ENCODE data around the gene NKAIN4. TPM values are rescaled to one million over a fixed set of nuclear protein-coding genes. Genes with fewer than 3 reads are reported as not detected.

Gene NKAIN4
- total and polyA plus RNA-seq, 4 donors, result not detected

GRCh38 chr20:63258781-63259180 lies 4.5 kb upstream of the NKAIN4 start:
- H3K9me3 ChIP-seq (ENCODE audit: control insufficient read depth, low read length), result no peaks in the 10 kb centered on the region
- no peak overlapping the region for H3K27ac ChIP-seq (ENCODE audit: low read depth in 1 of 2, low read length in 2 of 2)
- ATAC-seq (ENCODE audit: low FRiP score) (no peak), DNase-seq (no peak)
- H3K4me3 ChIP-seq (ENCODE audit: low read length in 2 of 2), result no peak overlapping the region
- 24 to 27% methylated on average over 8 of the region's 8 CpGs for WGBS, 2 donors
- H3K36me3 ChIP-seq (ENCODE audit: control insufficient read depth in 1 of 2, insufficient read depth in 2 of 2, low read length in 1 of 2), result no peaks in the 10 kb centered on the region
- no peaks in the 10 kb centered on the region for H3K27me3 ChIP-seq (ENCODE audit: control insufficient read depth in 1 of 2, insufficient read depth in 2 of 2, low read length in 1 of 2)
- no peaks in the 10 kb centered on the region for H3K4me1 ChIP-seq (ENCODE audit: control insufficient read depth in 1 of 2, insufficient read depth in 2 of 2, low read length in 2 of 2)
- intact Hi-C loops (cut with DNase I), result no loop called here

DNA sequence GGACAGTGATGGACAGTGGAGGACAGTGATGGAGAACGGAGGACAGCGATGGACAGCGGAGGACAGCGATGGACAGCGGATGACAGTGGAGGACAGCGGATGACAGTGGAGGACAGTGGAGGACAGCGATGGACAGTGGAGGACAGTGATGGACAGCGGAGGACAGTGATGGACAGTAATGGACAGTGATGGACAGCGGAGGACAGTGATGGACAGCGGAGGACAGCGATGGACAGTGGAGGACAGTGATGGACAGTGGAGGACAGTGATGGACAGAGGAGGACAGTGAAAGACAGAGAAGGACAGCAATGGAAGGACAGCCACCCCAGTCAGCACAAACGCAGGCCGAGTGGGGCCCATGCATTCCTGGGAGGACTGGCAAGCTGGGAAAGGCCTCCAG lies 3.4 kb upstream of the NKAIN4 start:
- H3K27me3 ChIP-seq (ENCODE audit: control insufficient read depth in 1 of 2, insufficient read depth in 2 of 2, low read length in 1 of 2), result no peaks in the 10 kb centered on the region
- WGBS, 2 donors, result 86 to 89% methylated on average over 13 of the region's 13 CpGs
- intact Hi-C loops (cut with DNase I), result no loop called here
- no peak for ATAC-seq (ENCODE audit: low FRiP score)
- no peak for DNase-seq
- H3K36me3 ChIP-seq (ENCODE audit: control insufficient read depth in 1 of 2, insufficient read depth in 2 of 2, low read length in 1 of 2), result no peaks in the 10 kb centered on the region
- H3K27ac ChIP-seq (ENCODE audit: low read depth in 1 of 2, low read length in 2 of 2), result no peak overlapping the region
- H3K4me1 ChIP-seq (ENCODE audit: control insufficient read depth in 1 of 2, insufficient read depth in 2 of 2, low read length in 2 of 2), result no peaks in the 10 kb centered on the region
- H3K4me3 ChIP-seq (ENCODE audit: low read length in 2 of 2), result no peak overlapping the region
- H3K9me3 ChIP-seq (ENCODE audit: control insufficient read depth, low read length), result no peaks in the 10 kb centered on the region

DNA sequence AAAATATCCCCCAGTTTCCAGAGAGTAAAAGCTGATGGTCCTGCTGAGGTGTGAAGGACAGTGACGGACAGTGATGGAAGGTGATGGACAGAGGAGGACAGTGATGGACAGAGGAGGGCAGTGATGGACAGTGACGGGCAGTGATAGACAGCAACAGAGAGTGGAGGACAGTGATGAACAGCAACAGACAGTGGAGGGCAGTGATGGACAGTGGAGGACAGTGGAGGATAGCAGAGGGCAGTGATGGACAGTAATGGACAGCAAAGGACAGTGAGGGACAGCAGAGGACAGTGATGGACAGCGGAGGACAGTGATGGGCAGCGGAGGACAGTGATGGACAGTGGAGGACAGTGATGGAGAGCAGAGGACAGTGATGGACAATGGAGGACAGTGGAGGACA lies 2.7 kb upstream of the NKAIN4 start:
- ATAC-seq (ENCODE audit: low FRiP score) (no peak), DNase-seq (no peak)
- no peaks in the 10 kb centered on the region for H3K9me3 ChIP-seq (ENCODE audit: control insufficient read depth, low read length)
- no peaks in the 10 kb centered on the region for H3K27me3 ChIP-seq (ENCODE audit: control insufficient read depth in 1 of 2, insufficient read depth in 2 of 2, low read length in 1 of 2)
- no peak overlapping the region for H3K4me3 ChIP-seq (ENCODE audit: low read length in 2 of 2)
- no peaks in the 10 kb centered on the region for H3K36me3 ChIP-seq (ENCODE audit: control insufficient read depth in 1 of 2, insufficient read depth in 2 of 2, low read length in 1 of 2)
- 91 to 92% methylated on average over 4 of the region's 4 CpGs for WGBS, 2 donors
- H3K4me1 ChIP-seq (ENCODE audit: control insufficient read depth in 1 of 2, insufficient read depth in 2 of 2, low read length in 2 of 2), result no peaks in the 10 kb centered on the region
- H3K27ac ChIP-seq (ENCODE audit: low read depth in 1 of 2, low read length in 2 of 2), result no peak overlapping the region
- intact Hi-C loops (cut with DNase I), result no loop called here

GRCh38 chr20:63255931-63256704 lies 1.9 kb upstream of the NKAIN4 start:
- DNase-seq (no peak), ATAC-seq (ENCODE audit: low FRiP score) (no peak)
- Histone ChIP-seq H3K36me3 (ENCODE audit: control insufficient read depth in 1 of 2, insufficient read depth in 2 of 2, low read length in 1 of 2) (no peaks in the 10 kb centered on the region), H3K9me3 (ENCODE audit: control insufficient read depth, low read length) (no peaks in the 10 kb centered on the region), H3K4me3 (ENCODE audit: low read length in 2 of 2) (no peak overlapping the region), H3K27me3 (ENCODE audit: control insufficient read depth in 1 of 2, insufficient read depth in 2 of 2, low read length in 1 of 2) (no peaks in the 10 kb centered on the region), H3K4me1 (ENCODE audit: control insufficient read depth in 1 of 2, insufficient read depth in 2 of 2, low read length in 2 of 2) (no peaks in the 10 kb centered on the region), H3K27ac (ENCODE audit: low read depth in 1 of 2, low read length in 2 of 2) (no peak overlapping the region)
- WGBS, 2 donors, result 55 to 60% methylated on average over 31 of the region's 31 CpGs
- intact Hi-C loops (cut with DNase I), result no loop called here

- no peak for DNase-seq
- Histone ChIP-seq H3K27ac (ENCODE audit: low read depth in 1 of 2, low read length in 2 of 2) (no peak overlapping the region), H3K4me1 (ENCODE audit: control insufficient read depth in 1 of 2, insufficient read depth in 2 of 2, low read length in 2 of 2) (no peaks in the 10 kb centered on the region), H3K36me3 (ENCODE audit: control insufficient read depth in 1 of 2, insufficient read depth in 2 of 2, low read length in 1 of 2) (no peaks in the 10 kb centered on the region), H3K9me3 (ENCODE audit: control insufficient read depth, low read length) (no peaks in the 10 kb centered on the region), H3K4me3 (ENCODE audit: low read length in 2 of 2) (no peak overlapping the region), H3K27me3 (ENCODE audit: control insufficient read depth in 1 of 2, insufficient read depth in 2 of 2, low read length in 1 of 2) (no peaks in the 10 kb centered on the region)
- intact Hi-C loops (cut with DNase I), result no loop called here
- WGBS, 2 donors, result 7% methylated on average over 46 to 56 of the region's 56 CpGs
- no peak for ATAC-seq (ENCODE audit: low FRiP score)
Measured at GRCh38 chr20:63254606-63255384, 532 bp upstream of the NKAIN4 start.

DNA sequence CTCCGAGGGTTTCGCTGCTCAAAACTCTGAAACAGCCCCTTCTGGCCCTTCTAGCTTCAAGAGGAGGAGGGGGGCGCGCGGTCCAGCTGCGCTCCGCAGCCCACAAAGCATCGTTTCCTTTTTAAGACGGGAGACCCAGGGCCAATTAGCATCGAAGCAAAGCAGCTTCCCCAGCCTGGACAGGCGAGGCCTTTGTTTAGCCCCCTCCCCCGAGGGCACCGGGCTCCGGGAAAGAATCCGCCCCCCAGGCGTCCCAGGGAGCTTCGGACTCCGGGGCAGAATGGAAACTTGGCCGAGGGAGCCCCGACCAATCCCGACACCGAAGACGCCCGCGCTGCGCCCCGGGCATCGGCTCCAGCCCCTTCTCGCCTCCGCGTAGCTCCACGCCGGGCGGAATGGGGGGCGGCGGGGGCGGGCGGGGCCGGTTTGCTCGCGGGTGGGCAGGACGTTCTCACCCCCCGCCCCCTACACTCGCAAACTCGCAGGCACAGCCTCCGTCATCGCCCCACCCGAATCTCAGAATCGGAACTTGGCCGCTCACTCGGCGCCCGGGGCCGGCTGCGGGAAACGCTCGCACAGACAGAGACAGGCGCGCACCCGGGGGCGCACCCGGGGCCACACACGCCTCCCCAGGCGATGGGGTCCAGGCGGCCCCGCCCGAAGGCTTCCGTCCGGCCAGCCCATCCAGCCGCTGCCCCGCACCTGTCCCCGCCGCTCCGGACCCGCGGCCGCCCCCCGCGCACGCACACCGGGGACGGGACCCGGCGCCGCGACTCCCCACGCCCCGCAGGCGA lies 628 bp downstream of the NKAIN4 start:
- H3K4me1 ChIP-seq (ENCODE audit: control insufficient read depth in 1 of 2, insufficient read depth in 2 of 2, low read length in 2 of 2), result no peaks in the 10 kb centered on the region
- H3K9me3 ChIP-seq (ENCODE audit: control insufficient read depth, low read length), result no peaks in the 10 kb centered on the region
- intact Hi-C loops (cut with DNase I), result no loop called here
- ATAC-seq (ENCODE audit: low FRiP score), result no peak
- H3K36me3 ChIP-seq (ENCODE audit: control insufficient read depth in 1 of 2, insufficient read depth in 2 of 2, low read length in 1 of 2), result no peaks in the 10 kb centered on the region
- H3K4me3 ChIP-seq (ENCODE audit: low read length in 2 of 2), result no peak overlapping the region
- H3K27ac ChIP-seq (ENCODE audit: low read depth in 1 of 2, low read length in 2 of 2), result no peak overlapping the region
- DNase-seq, result no peak
- no peaks in the 10 kb centered on the region for H3K27me3 ChIP-seq (ENCODE audit: control insufficient read depth in 1 of 2, insufficient read depth in 2 of 2, low read length in 1 of 2)
- 1% methylated on average over 68 to 89 of the region's 89 CpGs for WGBS, 2 donors

GRCh38 chr20:63253065-63253437 lies 1.2 kb downstream of the NKAIN4 start:
- ATAC-seq (ENCODE audit: low FRiP score) (no peak), DNase-seq (no peak)
- Histone ChIP-seq H3K4me3 (ENCODE audit: low read length in 2 of 2) (no peak overlapping the region), H3K36me3 (ENCODE audit: control insufficient read depth in 1 of 2, insufficient read depth in 2 of 2, low read length in 1 of 2) (no peaks in the 10 kb centered on the region), H3K4me1 (ENCODE audit: control insufficient read depth in 1 of 2, insufficient read depth in 2 of 2, low read length in 2 of 2) (no peaks in the 10 kb centered on the region), H3K9me3 (ENCODE audit: control insufficient read depth, low read length) (no peaks in the 10 kb centered on the region), H3K27me3 (ENCODE audit: control insufficient read depth in 1 of 2, insufficient read depth in 2 of 2, low read length in 1 of 2) (no peaks in the 10 kb centered on the region), H3K27ac (ENCODE audit: low read depth in 1 of 2, low read length in 2 of 2) (no peak overlapping the region)
- 13 to 22% methylated on average over 16 of the region's 16 CpGs for WGBS, 2 donors
- intact Hi-C loops (cut with DNase I), result no loop called here

DNA sequence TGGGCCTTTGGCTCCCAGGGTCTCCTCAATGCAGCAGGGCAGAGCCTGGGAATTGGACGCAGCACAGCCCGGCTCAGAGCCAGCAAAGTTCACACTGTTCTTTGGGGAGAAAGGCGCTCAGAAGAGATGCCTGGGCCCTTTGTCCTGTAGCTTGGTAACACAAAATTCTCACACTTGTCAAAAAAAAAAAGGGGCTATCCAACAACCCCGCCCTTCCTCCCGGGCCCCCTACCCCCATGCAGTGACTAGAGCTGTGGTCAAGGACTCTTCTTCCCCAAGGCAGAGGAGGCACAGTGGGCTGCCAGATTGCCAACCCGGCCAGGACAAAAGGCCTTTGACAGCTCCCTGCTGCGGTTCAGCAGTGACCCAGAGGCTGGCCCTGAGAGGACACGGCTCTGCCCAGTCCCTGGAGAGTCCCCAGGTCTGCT lies 2.0 kb downstream of the NKAIN4 start:
- no peaks in the 10 kb centered on the region for H3K4me1 ChIP-seq (ENCODE audit: control insufficient read depth in 1 of 2, insufficient read depth in 2 of 2, low read length in 2 of 2)
- H3K27me3 ChIP-seq (ENCODE audit: control insufficient read depth in 1 of 2, insufficient read depth in 2 of 2, low read length in 1 of 2), result no peaks in the 10 kb centered on the region
- no peak overlapping the region for H3K27ac ChIP-seq (ENCODE audit: low read depth in 1 of 2, low read length in 2 of 2)
- WGBS, 2 donors, result 73 to 77% methylated on average over 8 of the region's 8 CpGs
- DNase-seq (no peak), ATAC-seq (ENCODE audit: low FRiP score) (no peak)
- intact Hi-C loops (cut with DNase I), result no loop called here
- no peaks in the 10 kb centered on the region for H3K9me3 ChIP-seq (ENCODE audit: control insufficient read depth, low read length)
- H3K4me3 ChIP-seq (ENCODE audit: low read length in 2 of 2), result no peak overlapping the region
- no peaks in the 10 kb centered on the region for H3K36me3 ChIP-seq (ENCODE audit: control insufficient read depth in 1 of 2, insufficient read depth in 2 of 2, low read length in 1 of 2)

Data from aorta (tissue), 5 donors.